ENCODE data around the gene DGKG. TPM values are rescaled to one million over a fixed set of nuclear protein-coding genes. Genes with fewer than 3 reads are reported as not detected.

The DGKG gene
- total and polyA plus RNA-seq, 8 donors, result 4.2 to 7.6 (median 5.5) TPM

DNA sequence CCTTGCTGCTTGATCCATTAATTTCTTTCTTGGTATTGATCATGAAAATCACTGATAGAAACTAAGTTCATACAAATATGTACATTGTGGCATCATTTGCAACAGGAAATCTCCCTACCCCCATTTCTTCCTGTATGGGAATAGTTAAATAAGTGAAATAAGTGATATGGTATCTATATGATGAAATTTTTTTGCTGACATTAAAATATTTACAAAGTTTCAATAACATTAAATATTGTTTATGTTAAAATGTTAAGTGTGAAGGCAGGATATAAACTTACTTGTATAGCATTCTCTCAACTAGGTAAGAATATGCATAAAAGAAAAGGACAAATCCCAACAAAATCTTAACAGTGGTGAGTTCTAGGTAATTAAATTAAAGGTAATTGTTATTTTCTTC is 193.1 kb downstream of the DGKG start:
- ATAC-seq (no peak), DNase-seq (no peak)
- TF ChIP-seq, protein P1, sequence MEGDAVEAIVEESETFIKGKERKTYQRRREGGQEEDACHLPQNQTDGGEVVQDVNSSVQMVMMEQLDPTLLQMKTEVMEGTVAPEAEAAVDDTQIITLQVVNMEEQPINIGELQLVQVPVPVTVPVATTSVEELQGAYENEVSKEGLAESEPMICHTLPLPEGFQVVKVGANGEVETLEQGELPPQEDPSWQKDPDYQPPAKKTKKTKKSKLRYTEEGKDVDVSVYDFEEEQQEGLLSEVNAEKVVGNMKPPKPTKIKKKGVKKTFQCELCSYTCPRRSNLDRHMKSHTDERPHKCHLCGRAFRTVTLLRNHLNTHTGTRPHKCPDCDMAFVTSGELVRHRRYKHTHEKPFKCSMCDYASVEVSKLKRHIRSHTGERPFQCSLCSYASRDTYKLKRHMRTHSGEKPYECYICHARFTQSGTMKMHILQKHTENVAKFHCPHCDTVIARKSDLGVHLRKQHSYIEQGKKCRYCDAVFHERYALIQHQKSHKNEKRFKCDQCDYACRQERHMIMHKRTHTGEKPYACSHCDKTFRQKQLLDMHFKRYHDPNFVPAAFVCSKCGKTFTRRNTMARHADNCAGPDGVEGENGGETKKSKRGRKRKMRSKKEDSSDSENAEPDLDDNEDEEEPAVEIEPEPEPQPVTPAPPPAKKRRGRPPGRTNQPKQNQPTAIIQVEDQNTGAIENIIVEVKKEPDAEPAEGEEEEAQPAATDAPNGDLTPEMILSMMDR (IDR thresholded peaks at IDR 0.05), result no peak
- no peak overlapping the region for H3K4me3 ChIP-seq
- intact Hi-C loops (cut with DNase I), result no loop called here
- H3K36me3 ChIP-seq, result no peaks in the 10 kb centered on the region
- H3K27ac ChIP-seq, result no peak overlapping the region
- no peaks in the 10 kb centered on the region for H3K27me3 ChIP-seq
- H3K4me1 ChIP-seq, result no peaks in the 10 kb centered on the region
- H3K9me3 ChIP-seq, result no peaks in the 10 kb centered on the region

DNA sequence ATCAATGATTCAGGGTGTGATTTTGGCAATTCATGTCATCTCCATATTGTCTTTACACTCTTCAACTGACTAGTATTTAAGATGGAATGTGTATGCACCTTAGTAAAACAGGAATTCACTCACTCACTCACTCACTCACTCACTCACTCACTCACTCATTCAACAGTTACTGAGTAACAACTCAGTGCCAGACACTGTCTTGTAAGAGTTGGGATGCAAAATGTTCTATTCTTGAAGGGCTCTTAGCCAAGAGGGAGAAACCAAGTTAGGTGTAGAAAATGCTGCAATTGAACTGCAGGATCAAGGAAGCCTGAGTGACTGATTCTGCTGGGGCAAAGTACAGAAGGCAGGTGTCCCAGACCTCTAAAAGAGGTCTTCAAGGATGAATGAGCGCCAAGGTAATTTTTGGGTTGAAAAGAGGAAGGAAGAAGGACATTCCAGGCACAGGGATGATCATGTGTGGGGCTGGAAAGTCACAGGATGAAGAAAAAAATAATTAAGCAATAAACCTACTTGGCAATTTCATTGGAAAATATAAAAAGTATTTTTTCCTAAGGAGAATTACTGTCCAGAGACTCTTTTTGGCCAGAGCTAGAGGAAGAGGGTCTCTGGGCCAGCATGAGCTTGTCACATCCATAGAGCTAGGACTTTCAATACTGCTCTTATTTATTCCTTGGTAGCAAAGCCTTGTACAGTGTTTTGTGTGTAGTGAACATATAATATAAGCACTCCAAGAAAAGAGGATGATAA is 194.2 kb downstream of the DGKG start:
- H3K27ac ChIP-seq, result no peak overlapping the region
- ATAC-seq, result no peak
- no peak for DNase-seq

DNA sequence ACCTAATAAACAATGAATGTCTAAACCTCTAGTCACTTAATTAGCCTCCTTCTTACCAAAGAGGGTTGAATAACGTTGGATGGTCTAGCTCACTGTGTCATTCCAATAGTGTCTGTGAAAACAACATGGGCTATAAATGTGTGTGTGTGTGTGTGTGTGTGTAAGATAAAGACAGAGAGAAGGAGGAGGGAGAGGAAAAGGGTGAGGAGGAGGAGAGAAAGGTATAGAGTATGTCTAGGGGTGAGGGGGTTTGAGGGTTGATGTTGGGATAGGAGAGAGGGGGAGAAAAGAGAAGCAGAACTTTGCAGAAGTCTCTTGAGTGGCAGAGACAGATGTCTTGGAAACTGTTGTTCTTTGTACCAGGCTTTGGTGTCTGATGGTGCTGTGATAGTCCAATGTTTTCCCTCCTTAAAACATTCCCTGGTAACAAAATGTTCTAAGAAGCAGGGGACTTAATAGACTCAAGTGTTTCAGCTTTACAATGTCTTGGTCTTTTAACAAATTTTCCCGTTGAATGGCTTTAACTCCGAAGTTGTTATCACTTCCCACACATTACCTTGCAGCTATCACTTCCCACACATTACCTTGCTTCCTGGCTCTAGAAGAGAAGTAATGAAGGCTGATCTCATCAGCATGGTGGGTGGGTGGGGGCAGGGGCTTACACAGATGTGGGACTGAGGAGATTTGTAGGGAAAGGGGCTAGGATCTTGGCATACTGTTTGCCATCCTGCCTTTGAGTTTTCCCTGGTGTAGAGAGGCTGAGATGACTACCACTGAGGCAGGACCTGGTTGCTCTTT is 195.3 kb downstream of the DGKG start:
- TF ChIP-seq, protein P1 (IDR thresholded peaks at IDR 0.05), result no peak
- no peaks in the 10 kb centered on the region for H3K27me3 ChIP-seq
- ATAC-seq, result no peak
- no peak overlapping the region for H3K4me3 ChIP-seq
- H3K4me1 ChIP-seq, result peaks cover 0 to 15% of the 10 kb centered on the region in 2 donors
- no peak for DNase-seq
- H3K9me3 ChIP-seq, result no peaks in the 10 kb centered on the region
- H3K27ac ChIP-seq, result no peak overlapping the region
- intact Hi-C loops (cut with DNase I), result no loop called here
- H3K36me3 ChIP-seq, result no peaks in the 10 kb centered on the region

More for the DNA sequence above, 194.2 kb downstream of the DGKG start:
- no peak overlapping the region for H3K4me3 ChIP-seq
- TF ChIP-seq, protein P1 (IDR thresholded peaks at IDR 0.05), result no peak
- H3K9me3 ChIP-seq, result no peaks in the 10 kb centered on the region
- H3K27me3 ChIP-seq, result no peaks in the 10 kb centered on the region
- no peaks in the 10 kb centered on the region for H3K36me3 ChIP-seq
- intact Hi-C loops (cut with DNase I), result no loop called here
- H3K4me1 ChIP-seq, result peaks cover 0 to 4% of the 10 kb centered on the region in 2 donors

DNA sequence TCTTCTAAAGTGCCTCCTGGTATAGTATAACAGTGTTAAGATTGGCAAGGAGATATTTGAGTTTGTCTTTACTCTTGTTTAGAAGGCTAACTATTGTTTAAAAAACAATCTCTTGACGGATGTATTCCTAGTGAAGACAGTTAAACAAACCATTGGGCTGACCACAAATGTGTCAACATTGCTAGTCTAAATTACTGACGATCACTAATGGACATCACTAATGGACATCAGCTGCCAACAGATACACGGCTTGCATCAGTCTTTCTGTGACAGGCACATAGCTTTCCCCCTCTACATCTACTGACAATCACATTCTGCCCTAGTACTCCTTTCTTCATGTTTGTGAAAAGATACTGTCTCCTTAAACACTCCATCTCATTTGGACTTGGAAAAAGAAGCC is 196.0 kb downstream of the DGKG start:
- no peak for DNase-seq
- TF ChIP-seq, protein P1 (IDR thresholded peaks at IDR 0.05), result no peak
- Histone ChIP-seq H3K4me1 (peaks cover 0 to 15% of the 10 kb centered on the region in 2 donors), H3K27me3 (no peaks in the 10 kb centered on the region), H3K27ac (no peak overlapping the region), H3K9me3 (no peaks in the 10 kb centered on the region), H3K4me3 (no peak overlapping the region), H3K36me3 (peaks cover 0 to under 1% of the 10 kb centered on the region in 2 donors)
- intact Hi-C loops (cut with DNase I), result no loop called here
- ATAC-seq, result no peak

DNA sequence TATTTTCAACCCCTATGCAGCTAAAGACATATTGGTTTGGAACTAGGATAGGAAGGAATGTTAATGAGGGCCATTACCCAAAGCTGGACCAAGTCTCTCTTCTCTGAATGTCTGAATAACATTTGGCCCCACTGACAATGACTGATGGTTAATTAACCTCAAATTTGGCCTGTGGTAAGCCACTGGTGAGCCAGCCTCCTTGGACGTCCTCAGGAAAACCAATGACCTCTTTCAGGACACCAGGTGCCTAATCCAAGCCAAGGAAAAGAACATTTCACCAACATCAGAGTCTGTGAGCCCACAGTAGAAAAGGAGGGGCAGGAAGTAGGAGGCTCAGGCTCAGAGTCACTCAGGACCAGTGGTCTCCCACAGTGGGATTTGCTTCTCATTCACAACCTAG is 196.7 kb downstream of the DGKG start:
- H3K4me3 ChIP-seq, result no peak overlapping the region
- ATAC-seq, result no peak
- intact Hi-C loops (cut with DNase I), result no loop called here
- H3K4me1 ChIP-seq, result peaks cover 0 to 15% of the 10 kb centered on the region in 2 donors
- peaks cover 0 to 4% of the 10 kb centered on the region in 2 donors for H3K36me3 ChIP-seq
- no peak overlapping the region for H3K27ac ChIP-seq
- no peak for DNase-seq
- TF ChIP-seq, protein P1 (IDR thresholded peaks at IDR 0.05), result no peak
- H3K9me3 ChIP-seq, result no peaks in the 10 kb centered on the region
- no peaks in the 10 kb centered on the region for H3K27me3 ChIP-seq

All from left lung (tissue), 10 donors.